T-helper 1 cell treated with Interleukin-12 subunit alpha and Interleukin-12 subunit beta and Interleukin-4 antibody, amounts not matched to agents 30 μg/mL and 1 μg/mL, for 36 hours (primary cell): Measurements from ENCODE around the gene RRM2.

Experiments
- H3K27ac Mint-ChIP-seq: one replicate; pipeline ENCODE4 v1.8.0; 2021; ENCODE audit warnings: mild to moderate bottlenecking, mixed read lengths
- H3K27me3 Mint-ChIP-seq: one replicate; pipeline ENCODE4 v1.8.0; 2021; ENCODE audit warnings: low read depth, mixed read lengths
- H3K36me3 Mint-ChIP-seq: one replicate; pipeline ENCODE4 v1.8.0; 2021; ENCODE audit warnings: low read depth, mixed read lengths
- H3K4me1 Mint-ChIP-seq: one replicate; pipeline ENCODE4 v1.8.0; 2021; ENCODE audit warnings: low read depth, mixed read lengths
- H3K4me3 Mint-ChIP-seq: one replicate; pipeline ENCODE4 v1.8.0; 2021; ENCODE audit warnings: mild to moderate bottlenecking, moderate library complexity, mixed read lengths
- H3K9me3 Mint-ChIP-seq: one replicate; pipeline ENCODE4 v1.8.0; 2021; ENCODE audit warnings: mixed read lengths

The RRM2 gene

GRCh38 chr2:10163498-10164486, 41.3 kb downstream of the RRM2 start:
- Mint-ChIP-seq H3K9me3 (no peaks in the 10 kb centered on the region), H3K27ac (no peak overlapping the region), H3K4me1 (peaks cover 12% of the 10 kb centered on the region), H3K36me3 (peaks cover 22% of the 10 kb centered on the region), H3K27me3 (no peaks in the 10 kb centered on the region), H3K4me3 (no peak overlapping the region)

DNA sequence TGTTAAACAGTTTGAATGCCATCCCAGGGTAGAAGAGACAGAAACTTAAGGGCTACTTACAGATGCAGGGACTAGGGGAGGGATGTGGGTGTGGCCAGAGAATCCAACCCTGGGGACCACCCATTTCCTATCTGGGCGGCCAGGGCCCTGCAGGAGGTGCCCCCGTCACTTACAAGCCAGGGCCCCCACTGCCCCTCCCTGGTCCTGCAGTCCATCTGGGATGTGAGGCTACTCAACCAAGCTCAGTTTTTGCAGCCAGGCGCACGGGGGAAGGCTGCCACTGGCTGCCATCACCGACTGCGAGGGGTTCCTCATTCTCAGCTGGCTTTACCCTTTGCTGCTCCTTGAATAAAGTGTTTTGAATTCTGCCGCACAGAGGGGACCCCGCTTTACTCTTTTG, 42.1 kb downstream of the RRM2 start:
- H3K4me1 Mint-ChIP-seq, result peaks cover 6% of the 10 kb centered on the region
- H3K9me3 Mint-ChIP-seq, result no peaks in the 10 kb centered on the region
- no peaks in the 10 kb centered on the region for H3K27me3 Mint-ChIP-seq
- peaks cover 22% of the 10 kb centered on the region for H3K36me3 Mint-ChIP-seq
- no peak overlapping the region for H3K4me3 Mint-ChIP-seq
- no peak overlapping the region for H3K27ac Mint-ChIP-seq

GRCh38 chr2:10165282-10165681, 42.7 kb downstream of the RRM2 start:
- Mint-ChIP-seq H3K4me3 (no peak overlapping the region), H3K36me3 (peaks cover 21% of the 10 kb centered on the region), H3K9me3 (no peaks in the 10 kb centered on the region), H3K27me3 (no peaks in the 10 kb centered on the region), H3K27ac (no peak overlapping the region), H3K4me1 (peaks cover 2% of the 10 kb centered on the region)

DNA sequence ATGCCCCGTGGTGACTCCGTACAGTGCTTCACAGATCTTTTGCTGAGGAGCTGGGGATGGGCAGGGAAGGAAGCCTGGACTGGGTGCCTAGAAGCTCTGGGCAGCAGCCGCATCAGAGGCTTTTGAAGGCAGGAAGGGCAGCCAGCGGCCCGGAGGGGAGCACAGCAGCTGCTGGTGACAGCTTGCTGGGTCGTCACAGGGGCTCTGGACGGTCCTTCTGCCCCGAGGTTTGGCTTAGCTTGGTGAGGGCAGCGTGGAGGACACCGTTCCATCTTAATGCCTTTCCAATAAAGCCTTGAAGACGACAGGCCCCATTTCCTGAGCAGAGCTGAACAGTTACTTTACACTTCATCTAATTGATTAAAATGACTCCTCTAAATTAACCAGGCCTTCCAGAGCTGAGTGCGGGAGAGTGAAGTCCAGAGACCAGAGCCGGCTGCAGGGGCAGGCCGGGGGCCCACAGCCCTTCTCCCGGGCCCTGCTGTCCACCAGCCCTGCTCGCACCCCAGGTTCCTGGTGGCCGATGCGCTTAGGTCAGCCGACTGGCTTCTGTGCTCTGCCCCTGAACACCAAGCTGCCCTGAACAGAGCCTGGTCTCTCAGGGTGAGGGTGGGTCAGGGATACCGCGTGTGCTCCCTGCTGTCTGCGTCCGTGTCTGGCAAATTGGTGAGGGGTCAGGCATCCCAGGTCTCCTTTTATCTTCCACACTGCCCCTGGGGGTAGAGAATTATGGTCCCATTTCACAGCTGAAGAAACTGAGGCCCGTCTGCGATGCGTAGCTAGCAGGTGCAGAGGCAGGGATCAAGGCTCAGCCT, 43.5 kb downstream of the RRM2 start:
- Mint-ChIP-seq H3K9me3 (no peaks in the 10 kb centered on the region), H3K36me3 (peaks cover 20% of the 10 kb centered on the region), H3K4me1 (peaks cover 2% of the 10 kb centered on the region), H3K27ac (no peak overlapping the region), H3K27me3 (no peaks in the 10 kb centered on the region), H3K4me3 (no peak overlapping the region)

DNA sequence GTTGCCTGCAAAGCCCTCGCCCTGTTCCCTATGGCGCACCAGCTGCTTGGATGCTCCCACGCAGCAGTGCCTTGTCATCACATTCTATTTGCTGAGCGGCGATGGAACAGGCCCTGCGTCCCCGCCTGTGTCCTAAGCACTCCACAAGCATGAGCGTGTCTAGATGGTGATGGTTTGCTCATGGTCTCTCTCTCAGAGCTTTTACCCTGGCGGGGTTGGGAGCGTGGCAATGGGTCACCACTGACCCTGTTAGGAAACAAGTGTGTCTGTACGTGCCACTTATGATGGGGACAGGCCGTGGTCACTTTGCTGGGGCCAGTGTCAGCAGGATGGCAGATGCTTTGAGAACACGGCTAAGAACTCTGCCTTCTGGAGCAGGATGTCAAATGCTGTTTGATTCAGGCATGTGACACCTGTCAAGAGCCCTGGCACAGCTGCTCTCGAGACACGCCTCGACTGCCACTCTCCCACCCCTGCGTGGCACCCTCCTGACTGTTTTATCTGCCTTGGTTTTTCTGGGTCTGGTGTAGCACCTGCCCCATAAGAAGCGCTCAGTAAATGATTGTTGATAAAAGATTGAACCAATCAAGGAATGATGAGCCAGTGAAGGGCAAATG, 44.2 kb downstream of the RRM2 start:
- H3K36me3 Mint-ChIP-seq, result peaks cover 14% of the 10 kb centered on the region
- H3K4me3 Mint-ChIP-seq, result no peak overlapping the region
- H3K4me1 Mint-ChIP-seq, result peaks cover 2% of the 10 kb centered on the region
- no peaks in the 10 kb centered on the region for H3K9me3 Mint-ChIP-seq
- no peaks in the 10 kb centered on the region for H3K27me3 Mint-ChIP-seq
- H3K27ac Mint-ChIP-seq, result no peak overlapping the region

DNA sequence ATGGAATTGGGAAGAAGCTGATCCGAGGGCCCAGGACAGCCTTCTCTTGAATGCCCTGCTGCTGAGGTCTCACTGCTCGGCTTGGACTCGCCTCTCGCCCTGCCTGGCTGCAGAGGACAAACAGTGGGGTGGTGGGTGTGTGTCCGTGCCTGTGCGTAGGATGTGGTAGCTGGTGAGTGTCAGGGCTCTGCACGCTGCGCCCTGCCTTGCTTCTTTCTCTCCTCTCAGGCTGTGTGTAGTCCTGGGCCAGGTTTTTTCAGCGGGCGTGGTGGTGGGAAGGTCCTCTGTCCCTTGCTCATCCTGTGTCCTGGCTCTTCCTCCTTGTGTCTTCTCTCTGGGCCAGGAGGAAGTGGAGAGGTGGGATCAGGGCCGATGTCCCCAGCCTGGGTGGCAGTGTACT, 44.8 kb downstream of the RRM2 start:
- H3K9me3 Mint-ChIP-seq, result no peaks in the 10 kb centered on the region
- peaks cover 14% of the 10 kb centered on the region for H3K36me3 Mint-ChIP-seq
- no peaks in the 10 kb centered on the region for H3K27me3 Mint-ChIP-seq
- no peak overlapping the region for H3K4me3 Mint-ChIP-seq
- no peak overlapping the region for H3K27ac Mint-ChIP-seq
- peaks cover 2% of the 10 kb centered on the region for H3K4me1 Mint-ChIP-seq

DNA sequence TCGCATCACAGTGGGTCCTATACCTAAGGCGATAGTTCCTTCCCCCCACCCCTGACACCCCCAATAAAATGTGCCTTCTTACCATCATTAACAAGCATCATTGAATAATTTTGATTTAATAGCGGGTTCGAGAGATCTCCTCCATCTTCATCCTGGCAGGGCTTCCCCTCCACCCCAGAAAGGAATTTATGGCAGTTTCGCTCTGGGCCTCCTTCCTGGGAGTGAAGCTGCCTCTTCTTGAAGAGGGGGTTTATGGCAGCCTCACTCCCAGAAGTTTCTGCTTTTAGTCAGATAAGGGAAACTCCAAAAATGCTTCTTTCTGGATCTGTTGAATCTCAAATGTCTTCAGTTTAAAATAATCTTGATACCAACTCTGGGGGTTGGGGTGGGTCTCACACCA, 45.7 kb downstream of the RRM2 start:
- no peak overlapping the region for H3K27ac Mint-ChIP-seq
- H3K9me3 Mint-ChIP-seq, result no peaks in the 10 kb centered on the region
- H3K27me3 Mint-ChIP-seq, result no peaks in the 10 kb centered on the region

GRCh38 chr2:10169053-10169578, 46.6 kb downstream of the RRM2 start:
- Mint-ChIP-seq H3K9me3 (no peaks in the 10 kb centered on the region), H3K4me3 (no peak overlapping the region), H3K36me3 (peaks cover 12% of the 10 kb centered on the region), H3K27me3 (no peaks in the 10 kb centered on the region), H3K27ac (no peak overlapping the region), H3K4me1 (no peaks in the 10 kb centered on the region)

More for the DNA sequence above, 45.7 kb downstream of the RRM2 start:
- Mint-ChIP-seq H3K4me3 (no peak overlapping the region), H3K36me3 (peaks cover 12% of the 10 kb centered on the region), H3K4me1 (peaks cover 2% of the 10 kb centered on the region)

DNA sequence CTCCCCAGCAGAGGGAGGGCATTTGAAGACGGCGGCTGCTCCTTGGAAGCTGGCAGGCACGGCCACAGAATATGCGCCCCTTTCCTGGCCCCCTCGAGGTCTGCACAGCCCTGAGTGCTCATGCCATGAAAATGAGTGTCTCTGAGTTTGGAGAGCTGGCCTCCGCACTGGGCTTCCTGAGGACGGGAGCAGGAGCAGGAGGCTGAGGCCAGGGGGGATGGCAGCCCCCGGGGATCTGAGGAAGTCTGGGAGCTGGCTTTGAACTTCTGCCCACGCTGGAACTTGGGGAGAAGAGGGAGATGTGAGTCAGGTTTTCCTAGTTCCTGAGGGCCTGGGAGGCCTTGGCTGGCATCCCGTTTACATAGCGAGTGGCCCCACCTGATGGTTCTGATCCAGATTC, 47.0 kb downstream of the RRM2 start:
- Mint-ChIP-seq H3K4me1 (no peaks in the 10 kb centered on the region), H3K4me3 (no peak overlapping the region), H3K36me3 (peaks cover 12% of the 10 kb centered on the region), H3K27ac (no peak overlapping the region), H3K9me3 (no peaks in the 10 kb centered on the region), H3K27me3 (no peaks in the 10 kb centered on the region)

- no peaks in the 10 kb centered on the region for H3K9me3 Mint-ChIP-seq
- H3K4me3 Mint-ChIP-seq, result no peak overlapping the region
- H3K36me3 Mint-ChIP-seq, result peaks cover 8% of the 10 kb centered on the region
- no peaks in the 10 kb centered on the region for H3K27me3 Mint-ChIP-seq
- H3K27ac Mint-ChIP-seq, result no peak overlapping the region
- no peaks in the 10 kb centered on the region for H3K4me1 Mint-ChIP-seq
Measured at GRCh38 chr2:10170256-10170655, 47.7 kb downstream of the RRM2 start.

DNA sequence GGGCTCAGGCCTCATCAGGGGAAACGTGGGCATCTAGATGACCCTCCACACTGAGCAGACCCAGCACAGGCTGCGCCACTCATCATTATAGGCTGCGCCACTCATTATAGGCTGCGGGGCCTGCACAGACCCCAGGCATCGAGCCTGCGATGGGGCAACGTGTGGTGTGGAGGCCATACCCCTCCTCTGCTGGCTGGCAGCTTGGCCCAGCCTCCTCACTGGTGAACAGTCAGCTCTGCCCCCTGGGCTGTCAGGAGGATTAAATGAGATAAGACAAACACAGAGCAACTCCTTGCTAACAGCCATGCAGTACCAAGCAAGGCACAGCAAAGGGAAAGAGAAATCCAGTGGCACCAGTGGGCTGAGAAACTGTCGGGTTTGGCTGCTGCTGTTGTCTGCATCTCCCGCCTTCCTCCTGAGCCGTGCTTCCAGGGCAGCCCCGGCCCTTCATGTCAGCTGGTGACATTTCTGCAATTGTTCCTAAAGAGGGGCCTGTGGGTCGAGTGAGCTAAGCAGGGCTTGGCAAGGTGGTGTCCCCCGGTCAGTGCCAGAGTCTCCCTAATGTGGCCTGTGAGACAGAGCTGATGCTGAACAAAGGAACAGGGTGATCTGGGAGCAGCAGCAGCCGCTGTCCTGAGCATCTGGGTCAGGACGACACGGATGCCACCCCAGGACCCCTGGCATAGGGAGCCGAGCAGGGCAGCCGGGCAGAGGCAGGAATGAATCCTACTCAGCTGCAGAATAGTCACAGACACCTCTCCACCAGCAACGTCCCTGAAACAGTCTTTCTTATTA, 48.7 kb downstream of the RRM2 start:
- Mint-ChIP-seq H3K4me1 (no peaks in the 10 kb centered on the region), H3K27ac (no peak overlapping the region), H3K9me3 (no peaks in the 10 kb centered on the region), H3K36me3 (peaks cover 5% of the 10 kb centered on the region), H3K27me3 (no peaks in the 10 kb centered on the region), H3K4me3 (no peak overlapping the region)

GRCh38 chr2:10172033-10172871, 49.7 kb downstream of the RRM2 start:
- Mint-ChIP-seq H3K9me3 (no peaks in the 10 kb centered on the region), H3K36me3 (peaks cover 5% of the 10 kb centered on the region), H3K4me3 (no peak overlapping the region), H3K27me3 (no peaks in the 10 kb centered on the region), H3K27ac (no peak overlapping the region), H3K4me1 (no peaks in the 10 kb centered on the region)
